Activated CD4-positive, CD25-positive, alpha-beta regulatory T cell treated with anti-CD3 and anti-CD28 coated beads, Interleukin-2, amount 50 U/mL, for 24 hours (primary cell): ENCODE measurements around the gene KRR1.
"Not testable (repeated sequence)": the region's sequence is repeated elsewhere in the genome, so short reads cannot be mapped to it uniquely, and the experiment has no call there.

Experiments
- ATAC-seq, 2 donors: fragments of 150-1000 bp; cut with Tn5 transposase; one replicate each; pipeline ENCODE4 v1.10.0; 2021; ENCODE audit warnings: mild to moderate bottlenecking in 1 of 2, moderate library complexity in 1 of 2

The KRR1 gene

DNA sequence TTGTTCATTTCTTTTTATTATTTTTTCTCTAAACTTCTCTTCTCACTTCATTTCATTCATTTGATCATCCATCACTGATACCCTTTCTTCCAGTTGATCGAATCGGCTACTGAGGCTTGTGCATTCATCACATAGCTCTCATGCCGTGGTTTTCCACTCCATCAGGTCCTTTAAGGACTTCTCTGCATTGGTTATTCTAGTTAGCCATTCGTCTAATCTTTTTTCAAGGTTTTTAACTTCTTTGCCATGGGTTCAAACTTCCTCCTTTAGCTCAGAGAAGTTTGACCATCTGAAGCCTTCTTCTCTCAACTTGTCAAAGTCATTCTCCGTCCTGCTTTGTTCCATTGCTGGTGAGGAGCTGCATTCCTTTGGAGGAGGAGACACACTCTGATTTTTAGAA lies 10.7 kb upstream of the KRR1 start:
- ATAC-seq = not testable (repeated sequence)

DNA sequence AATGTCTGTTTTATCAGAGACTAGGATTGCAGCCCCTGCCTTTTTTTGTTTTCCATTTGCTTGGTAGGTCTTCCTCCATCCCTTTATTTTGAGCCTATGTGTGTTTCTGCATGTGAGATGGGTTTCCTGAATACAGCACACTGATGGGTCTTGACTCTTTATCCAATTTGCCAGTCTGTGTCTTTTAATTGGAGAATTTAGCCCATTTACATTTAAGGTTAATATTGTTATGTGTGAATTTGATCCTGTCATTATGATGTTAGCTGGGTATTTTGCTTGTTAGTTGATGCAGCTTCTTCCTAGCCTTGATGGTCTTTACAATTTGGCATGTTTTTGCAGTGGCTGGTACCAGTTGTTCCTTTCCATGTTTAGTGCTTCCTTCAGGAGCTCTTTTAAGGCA lies 9.8 kb upstream of the KRR1 start:
- ATAC-seq = not testable (repeated sequence)

DNA sequence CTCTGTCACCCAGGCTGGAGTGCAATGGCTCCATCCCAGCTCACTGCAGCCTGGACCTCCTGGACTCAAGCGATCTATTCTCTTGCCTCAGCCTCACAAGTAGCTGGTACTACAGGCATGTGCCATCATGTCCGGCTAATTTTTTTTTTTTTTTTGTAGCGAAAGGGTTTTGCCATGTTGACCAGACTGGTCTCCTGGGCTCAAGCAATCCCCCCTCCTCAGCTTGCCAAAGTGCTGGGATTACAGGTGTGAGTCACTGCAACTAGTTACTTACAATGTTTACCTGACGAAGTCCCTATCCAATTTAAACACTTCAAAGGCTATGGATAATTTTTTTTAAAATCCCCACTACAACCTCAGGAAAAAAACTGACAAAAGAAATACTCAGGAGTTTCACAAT lies 1.8 kb downstream of the KRR1 start:
- ATAC-seq = no peak

DNA sequence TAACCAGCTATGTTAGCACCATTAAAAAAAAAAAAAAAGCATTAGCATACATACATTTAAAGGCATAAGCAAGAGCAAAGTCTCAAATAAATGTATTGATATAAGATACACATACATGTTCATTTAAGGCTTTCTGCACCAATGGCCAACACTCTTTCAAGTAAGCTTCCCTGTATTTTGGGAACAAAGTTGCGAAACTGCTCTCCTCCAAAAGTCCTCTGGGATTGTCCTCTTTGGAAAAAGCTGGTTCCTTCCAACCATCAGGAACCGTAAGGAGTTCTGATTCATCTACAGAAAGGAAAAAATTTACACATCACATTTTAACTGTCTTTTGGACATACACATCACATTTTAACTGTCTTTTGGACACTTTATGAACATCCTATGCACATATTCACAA lies 3.2 kb downstream of the KRR1 start:
- no peak for ATAC-seq

DNA sequence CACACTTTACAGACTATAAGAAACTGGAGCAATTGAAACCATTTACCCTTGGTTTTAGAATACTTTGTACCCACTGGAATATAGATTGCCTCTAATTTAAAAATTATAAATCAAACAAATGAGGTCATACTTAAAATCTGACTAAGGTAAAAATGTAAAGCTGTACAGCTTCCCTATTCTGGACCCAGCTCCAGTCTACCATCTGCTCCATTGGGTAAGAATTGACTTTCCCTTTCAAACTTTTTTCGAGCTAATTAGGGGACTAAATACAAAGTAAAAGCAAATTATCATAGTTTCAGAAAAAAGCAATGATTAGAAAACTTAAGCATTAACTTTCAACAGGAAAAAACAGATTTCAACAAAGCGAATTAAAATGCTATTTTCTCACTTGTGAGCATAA lies 4.3 kb downstream of the KRR1 start:
- ATAC-seq = no peak

DNA sequence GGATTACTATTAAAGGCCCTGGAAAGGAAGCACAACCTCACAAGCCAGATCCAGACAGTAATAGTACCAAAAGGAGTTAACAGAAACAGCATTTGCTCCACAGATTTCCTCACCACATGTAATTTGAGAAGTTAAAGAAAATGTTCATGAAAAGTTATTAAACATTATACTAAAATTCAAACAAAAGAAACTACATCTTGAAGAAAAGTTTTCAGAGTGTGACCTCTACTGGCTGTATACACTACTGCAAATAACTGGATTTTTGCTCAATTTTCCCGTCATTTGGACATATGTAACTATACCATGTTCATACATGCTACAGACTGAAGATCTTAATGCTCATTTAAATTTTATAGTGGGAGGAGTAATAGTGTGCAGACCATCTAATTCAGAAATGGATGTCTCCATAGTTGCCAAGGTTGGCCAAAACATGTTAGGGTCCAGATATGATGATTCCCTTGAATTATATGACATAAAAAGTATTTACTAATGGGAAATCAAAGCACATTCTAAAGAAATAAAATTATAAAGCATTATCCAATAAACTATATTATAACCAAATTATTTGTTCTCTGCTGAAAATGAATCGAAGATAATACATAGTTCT lies 5.6 kb downstream of the KRR1 start:
- ATAC-seq = no peak

DNA sequence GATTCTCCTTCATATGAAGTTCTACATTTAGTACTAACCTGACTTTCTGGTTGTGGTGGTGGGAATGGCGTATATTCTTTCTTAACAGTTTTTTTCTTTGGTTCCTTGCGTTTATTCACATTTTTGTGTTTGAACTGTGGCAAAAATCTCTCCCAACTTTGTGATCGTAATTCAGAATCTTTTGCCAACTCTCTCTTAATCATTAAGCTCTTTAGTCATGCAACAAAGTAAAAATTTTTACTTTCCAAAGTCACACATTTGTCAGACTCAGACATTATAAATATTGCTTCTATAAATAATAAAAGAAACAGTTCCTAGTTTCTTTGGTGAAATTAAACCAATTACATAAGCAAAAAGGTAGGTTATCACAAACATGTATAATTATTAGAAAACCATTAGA lies 7.5 kb downstream of the KRR1 start:
- no peak for ATAC-seq

DNA sequence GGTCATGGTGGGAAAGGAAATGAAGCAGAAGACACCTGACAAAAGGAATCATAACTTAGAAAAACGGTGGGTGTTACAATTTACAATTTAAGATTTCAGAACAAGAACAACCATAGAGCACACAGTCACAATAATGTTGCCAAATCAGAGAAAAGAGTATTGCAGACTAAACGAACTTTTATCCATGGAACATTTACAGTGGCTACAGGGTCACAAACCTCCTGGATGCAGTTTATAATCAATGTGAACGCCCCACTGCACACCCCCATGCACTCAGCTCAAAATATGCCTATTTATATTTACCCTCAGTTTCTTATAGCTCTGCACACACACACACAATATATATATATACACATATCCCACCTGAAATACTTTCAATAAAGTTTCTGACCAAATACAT lies 8.0 kb downstream of the KRR1 start:
- no peak for ATAC-seq

DNA sequence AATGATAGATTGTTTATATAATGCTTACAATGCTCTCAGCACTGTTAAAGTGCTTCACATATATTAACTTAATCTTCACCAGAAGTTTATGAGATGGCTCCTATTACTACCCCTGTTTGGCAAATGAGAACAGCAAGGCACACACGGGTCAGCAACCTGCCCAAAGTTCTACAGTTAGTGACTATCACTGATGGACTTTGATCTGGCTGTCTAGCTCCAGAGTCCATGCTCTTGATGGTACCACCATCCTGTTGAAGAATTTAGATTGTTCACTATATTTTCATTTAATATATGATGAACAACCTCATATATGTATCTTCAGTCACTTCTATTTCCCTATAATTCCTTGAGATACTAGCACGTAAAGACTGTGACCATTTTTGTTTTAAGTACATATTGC lies 20.2 kb downstream of the KRR1 start:
- no peak for ATAC-seq

DNA sequence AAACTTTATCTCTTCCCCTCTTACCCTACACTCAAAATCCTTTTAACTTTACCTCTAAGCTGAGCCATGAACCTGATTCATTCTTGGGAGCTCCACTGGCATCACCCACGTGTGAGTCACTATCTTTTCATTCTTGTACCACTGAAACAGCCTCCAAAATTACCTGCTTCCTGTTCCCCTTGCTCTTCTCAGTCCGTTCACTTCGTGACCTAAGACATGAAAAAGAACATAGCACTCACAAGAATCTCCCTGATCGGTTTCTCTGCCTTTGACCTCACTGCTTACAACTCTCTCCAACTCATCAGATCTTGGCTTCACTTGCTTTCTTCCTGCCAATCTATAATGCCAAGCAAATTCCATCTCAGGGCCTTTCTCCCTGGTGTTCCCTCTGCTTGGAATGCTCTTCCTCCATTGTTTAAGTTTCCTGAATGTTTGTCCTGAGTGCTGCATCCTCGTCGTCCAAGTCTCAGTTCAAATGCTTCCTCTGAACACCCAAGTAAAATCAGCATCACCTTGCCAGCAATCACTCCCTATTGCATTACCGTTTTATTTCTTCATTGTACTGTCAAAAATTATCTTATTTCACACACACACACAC lies 21.7 kb downstream of the KRR1 start:
- ATAC-seq = peak; percentile 98

DNA sequence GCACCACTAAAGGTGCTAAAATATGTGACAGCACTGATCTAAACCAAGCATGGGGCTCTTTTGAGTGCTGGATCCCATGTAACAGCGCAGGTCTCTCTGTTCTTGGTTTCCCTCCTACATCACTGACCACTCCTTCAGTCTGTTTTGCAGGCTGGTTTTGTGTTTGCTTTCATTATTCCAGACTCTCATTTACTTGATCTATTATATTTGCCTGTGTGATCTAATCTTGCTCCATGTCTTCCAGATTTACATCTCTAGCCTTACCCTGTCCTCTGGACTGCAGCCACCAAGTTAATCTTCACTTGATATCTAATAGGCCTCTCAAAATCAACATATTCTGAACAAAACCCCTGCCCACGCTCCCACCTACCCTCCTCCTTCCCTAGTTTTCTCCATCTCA lies 22.2 kb downstream of the KRR1 start:
- ATAC-seq = peak in 1 of 2 donors; percentile 11

DNA sequence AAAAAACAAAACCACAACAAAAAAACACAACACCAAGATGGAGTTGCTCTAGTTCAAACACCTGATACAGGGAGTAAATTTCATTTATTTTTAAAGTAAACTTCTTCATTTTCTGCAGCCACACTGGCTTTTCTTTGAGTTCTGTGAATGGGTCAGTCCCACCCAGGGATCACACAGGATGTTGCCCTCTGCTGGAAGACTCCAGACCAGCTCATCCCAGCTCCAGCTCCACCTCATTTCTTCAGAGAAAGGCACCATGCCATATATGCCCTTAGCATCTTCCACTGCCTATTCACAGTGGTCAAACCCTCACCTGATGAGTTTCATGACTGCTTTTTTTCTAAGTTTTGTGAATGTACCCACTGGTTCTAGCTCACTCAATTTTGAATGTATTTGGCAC lies 22.9 kb downstream of the KRR1 start:
- ATAC-seq = no peak

DNA sequence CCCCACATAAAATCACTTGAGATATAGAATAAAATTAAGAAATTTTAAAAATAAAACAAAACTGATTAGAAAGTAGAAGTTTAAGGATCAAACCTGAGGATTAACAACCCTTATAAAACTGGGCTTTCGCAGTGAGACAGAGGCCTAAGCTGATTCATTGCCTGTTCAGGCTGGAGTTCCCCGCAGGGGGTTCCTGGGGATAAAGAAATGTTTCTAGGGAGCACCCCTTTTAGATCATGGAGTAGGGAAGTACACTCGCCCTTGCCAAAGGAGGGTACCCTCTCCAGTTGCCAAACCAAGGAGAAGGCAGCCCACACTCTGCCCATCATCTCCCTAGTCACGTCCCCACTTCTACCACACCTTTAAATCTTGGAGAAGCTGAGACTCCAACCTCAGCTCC lies 24.1 kb downstream of the KRR1 start:
- no peak for ATAC-seq

DNA sequence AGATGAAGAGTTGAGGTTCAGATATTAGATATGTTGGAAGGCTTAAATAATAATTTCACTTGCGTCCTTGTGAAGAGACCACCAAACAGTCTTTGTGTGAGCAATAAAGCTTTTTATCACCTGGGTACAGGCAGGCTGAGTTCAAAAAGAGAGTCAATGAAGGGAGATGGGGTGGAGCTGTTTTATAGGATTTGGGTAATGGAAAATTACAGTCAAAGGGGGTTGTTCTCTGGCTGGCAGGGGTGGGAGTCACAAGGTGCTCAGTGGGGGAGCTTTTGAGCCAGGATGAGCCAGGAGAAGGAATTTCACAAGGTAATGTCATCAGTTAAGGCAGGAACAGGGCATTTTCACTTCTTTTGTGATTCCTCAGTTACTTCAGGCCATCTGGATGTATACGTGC lies 27.0 kb downstream of the KRR1 start:
- not testable (repeated sequence) for ATAC-seq

DNA sequence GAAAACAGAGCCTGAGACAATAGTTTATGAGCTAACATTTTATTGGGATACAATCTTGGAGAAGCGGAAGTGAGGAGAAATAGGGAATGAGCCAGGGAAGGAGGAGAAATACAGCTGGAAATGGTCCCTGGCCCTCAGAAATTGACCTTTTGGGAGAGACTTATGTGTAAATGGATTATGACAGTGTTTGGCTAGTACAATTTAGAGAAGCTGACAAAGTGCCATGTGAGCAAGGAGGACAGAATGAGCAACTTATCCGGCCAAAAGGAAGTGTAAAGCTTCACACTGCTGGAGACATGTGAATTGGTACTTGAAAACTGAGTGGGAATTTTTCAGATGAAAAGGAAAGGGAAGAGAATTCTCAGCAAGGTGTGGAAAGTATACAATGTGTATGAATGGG lies 28.0 kb downstream of the KRR1 start:
- no peak for ATAC-seq

DNA sequence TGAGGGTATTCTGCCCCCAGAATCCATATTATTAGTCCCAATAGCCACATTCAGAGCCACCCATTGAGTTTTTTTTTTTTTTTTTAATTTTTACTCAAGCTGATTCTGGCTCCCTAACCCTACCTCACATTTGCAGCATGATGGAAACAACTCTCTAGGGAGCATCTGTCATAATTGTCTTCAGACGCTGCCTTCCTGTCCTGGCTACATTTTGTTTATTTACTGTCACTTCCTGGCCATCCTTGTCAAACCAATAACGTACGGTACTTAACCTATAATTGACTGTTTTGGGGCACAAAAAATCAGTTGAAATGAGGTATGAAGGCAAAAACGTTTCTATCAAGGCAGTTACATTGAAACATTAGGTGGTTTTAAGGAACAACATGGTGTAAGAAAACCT lies 28.8 kb downstream of the KRR1 start:
- no peak for ATAC-seq

DNA sequence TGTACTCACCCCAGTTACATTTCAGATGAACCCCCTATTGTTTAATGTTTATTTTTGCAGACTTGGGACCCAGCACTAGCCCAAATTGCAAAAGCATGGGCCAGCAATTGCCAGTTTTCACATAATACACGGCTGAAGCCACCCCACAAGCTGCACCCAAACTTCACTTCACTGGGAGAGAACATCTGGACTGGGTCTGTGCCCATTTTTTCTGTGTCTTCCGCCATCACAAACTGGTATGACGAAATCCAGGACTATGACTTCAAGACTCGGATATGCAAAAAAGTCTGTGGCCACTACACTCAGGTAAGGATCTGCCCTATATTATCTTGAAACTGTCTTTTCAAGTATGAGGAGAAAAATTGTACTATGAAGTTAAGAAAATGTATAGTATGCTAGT lies 29.6 kb downstream of the KRR1 start:
- no peak for ATAC-seq

DNA sequence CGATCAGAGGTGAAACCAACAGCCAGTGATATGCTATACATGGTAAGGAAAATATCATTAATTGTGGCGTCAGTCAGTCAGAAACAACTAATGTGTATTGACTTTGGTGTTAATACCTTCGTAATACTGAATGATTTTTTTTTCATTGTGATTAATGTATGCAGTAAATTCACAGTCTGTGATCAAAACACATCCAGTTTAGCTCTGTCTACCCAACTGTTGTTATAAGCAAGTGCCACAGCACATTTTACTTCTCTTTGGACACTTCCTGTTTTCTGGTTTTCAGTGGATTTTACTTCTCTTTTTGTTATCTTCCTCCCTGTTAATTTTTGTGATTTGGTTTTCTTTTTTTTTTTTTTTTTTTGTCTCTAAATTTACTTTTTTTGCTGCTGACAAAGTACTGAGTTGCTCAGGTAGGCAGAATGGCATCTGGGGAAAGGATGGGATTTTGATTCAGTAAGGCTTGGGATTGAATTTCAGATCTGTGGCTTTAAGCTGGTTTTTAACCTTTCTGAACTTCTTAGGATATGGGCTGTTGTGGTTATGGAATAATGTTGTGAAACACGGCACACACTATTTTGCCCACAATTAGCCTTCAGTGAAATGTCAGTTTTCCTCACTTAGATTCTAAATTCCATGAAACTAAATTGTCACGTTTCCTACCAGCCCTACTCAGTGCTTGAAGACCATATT lies 30.2 kb downstream of the KRR1 start:
- ATAC-seq = peak; percentile 49 to 54

DNA sequence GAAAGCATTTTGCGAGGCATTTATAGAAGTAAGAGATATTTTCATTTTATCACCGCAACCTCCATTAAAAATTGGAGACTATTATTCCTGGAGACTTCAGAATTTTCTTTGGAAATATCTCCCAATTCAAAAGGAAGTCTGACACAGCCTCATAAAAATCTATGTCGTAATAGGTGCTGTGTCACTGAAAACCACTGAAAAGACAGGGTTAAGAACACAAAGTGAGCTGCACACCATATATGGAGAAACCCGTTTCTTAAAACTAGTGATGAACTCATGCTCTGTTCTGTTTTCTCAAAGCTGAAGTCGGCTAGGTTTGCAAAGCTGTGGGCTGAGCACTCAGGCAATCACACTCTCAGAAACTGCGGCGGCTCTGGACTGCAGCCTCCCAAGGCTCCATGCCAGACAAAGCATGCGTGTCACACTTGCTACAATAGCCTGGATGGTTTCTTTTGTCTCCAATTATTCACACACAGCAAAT lies 30.9 kb downstream of the KRR1 start, which contains the start of gene GLIPR1:
Gene GLIPR1, plus strand, starts transcription at position 287 of the 481 bp plus-strand sequence. Its CDS starts 126 bp downstream, at position 413.
- ATAC-seq = peak; percentile 89 to 90

DNA sequence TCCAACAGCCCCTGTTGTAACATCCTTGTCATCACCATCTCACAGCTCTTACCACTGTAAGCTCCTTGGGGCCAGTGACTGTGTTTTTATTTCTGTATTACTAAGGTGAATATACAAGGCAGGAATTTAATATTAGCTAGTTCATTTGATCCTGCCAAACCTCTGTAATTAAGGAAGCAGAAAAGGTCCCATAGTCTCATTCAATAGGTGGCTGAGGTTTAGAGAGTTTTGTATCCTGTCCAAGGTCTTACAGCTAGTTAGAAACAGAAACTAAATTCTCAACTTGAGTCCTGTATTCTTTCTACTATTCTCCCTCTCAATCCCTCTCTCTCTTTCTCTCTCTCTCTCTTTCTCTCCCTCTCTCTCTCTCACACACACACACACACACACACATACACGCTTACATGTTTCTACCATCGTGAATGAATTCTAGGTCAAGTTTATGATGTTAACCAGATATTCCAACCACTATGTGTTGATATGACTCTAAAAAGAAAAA lies 31.4 kb downstream of the KRR1 start:
- ATAC-seq = peak; percentile 18 to 21

DNA sequence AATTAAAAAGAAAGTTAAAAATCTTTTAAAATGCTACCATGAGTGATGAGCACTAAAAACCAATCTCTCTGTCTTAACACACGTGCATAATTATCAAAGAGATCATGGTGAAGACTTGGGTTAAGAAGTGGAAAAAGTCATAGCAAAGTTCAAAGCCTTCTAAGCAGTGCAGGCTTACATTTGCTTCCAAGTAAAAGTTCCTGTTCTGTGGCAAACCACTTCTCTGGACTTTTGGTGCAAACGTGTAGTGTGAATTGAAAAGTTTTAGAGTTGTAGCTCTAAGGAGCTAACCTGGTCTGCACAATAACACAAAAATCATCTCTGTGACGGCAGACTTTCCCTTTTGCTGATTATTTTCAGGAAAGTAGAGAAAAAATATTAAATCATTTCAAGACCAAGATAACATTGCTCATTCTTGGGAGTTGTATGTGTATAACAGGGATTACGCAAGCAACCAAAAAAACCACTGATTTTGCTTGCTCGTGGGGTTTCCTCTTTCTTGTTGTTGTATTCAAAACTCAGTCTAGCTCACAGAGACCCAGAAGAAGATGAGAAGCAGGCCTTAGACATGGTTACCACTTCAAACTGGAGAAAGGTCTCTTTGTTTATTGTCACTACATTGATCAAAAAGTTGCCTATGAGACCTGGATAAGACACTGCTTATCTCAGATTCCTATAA lies 33.2 kb downstream of the KRR1 start:
- peak; percentile 31 to 35 for ATAC-seq

DNA sequence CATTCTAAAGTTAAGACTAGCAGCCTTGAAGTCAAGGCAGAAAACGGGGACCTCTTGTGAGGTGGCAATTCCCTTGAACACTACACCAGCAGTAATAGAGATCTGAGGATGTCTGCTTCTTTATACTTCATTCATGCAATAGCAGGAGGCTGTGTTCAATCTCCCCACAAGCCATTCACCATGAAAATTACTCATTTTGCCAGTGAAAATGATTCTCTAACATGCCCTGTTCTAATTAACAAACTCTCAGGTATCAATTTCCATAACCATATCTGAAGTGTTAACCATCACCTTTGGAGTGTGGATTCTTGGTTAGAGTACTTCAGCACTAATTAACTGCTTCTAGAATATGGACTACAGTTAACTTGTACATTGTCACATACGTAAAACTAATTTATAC lies 34.3 kb downstream of the KRR1 start:
- no peak for ATAC-seq

DNA sequence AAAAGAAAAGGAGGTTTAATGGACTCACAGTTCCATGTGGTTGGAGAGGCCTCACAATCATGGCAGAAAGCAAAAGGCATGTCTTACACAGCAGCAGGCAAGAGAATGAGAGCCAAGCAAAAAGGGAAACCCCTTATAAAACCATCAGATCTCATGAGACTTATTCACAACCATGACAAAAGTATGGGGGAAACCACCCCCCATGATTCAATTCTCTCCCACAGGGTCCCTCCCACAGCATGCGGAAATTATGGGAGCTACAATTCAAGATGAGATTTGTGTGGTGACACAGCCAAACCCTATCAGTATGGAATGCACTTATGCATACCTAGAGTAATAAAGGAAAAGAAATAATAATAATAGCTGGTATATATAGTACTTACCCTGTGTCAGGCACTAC lies 35.3 kb downstream of the KRR1 start:
- ATAC-seq = no peak
